Small intestine (tissue), 7 donors: ENCODE data around the gene MRPL28. TPM values are rescaled to one million over a fixed set of nuclear protein-coding genes. Genes with fewer than 3 reads are reported as not detected.
"Not testable (repeated sequence)": the region's sequence is repeated elsewhere in the genome, so short reads cannot be mapped to it uniquely, and the experiment has no call there.

Experiments
- DNase-seq, 2 donors: peaks; one replicate each; pipeline versions ENCODE4 v3.0.0 to v3.0.0-alpha.2; 2013
- FAIRE-seq: peaks from 2 replicates; lab custom pipeline; 2012; peaks lifted over from hg19 to GRCh38; lab: Jason Lieb, UNC
- H3K27ac ChIP-seq, 3 donors: one replicate each; pipeline ENCODE4 v1.5.1; 2013; ENCODE audit warnings: low read length in 2 of 3, mild to moderate bottlenecking in 2 of 3, control low read depth in 1 of 3, inconsistent platforms in 1 of 3, low read depth in 1 of 3, moderate library complexity in 1 of 3
- H3K27me3 ChIP-seq, 3 donors: one replicate each; pipeline ENCODE4 v1.6.1; 2013; ENCODE audit warnings: low read length in 3 of 3, inconsistent platforms in 1 of 3; ENCODE audit not compliant: control insufficient read depth in 3 of 3, insufficient read depth in 3 of 3
- H3K36me3 ChIP-seq, 3 donors: one replicate each; pipeline ENCODE4 v1.6.1; 2013; ENCODE audit warnings: low read length in 3 of 3, inconsistent platforms in 1 of 3, low read depth in 1 of 3, mild to moderate bottlenecking in 1 of 3, moderate library complexity in 1 of 3; ENCODE audit not compliant: control insufficient read depth in 3 of 3, insufficient read depth in 2 of 3
- H3K4me1 ChIP-seq, 3 donors: one replicate each; pipeline ENCODE4 v1.6.1; 2013; ENCODE audit warnings: low read length in 2 of 3, inconsistent platforms in 1 of 3, low read depth in 1 of 3, mild to moderate bottlenecking in 1 of 3, moderate library complexity in 1 of 3; ENCODE audit not compliant: control insufficient read depth in 3 of 3, insufficient read depth in 2 of 3
- H3K4me3 ChIP-seq, 3 donors: one replicate each; pipeline ENCODE4 v1.5.1; 2013; ENCODE audit warnings: low read length in 3 of 3, control low read depth in 1 of 3, inconsistent platforms in 1 of 3, low read depth in 1 of 3, mild to moderate bottlenecking in 1 of 3, moderate library complexity in 1 of 3
- H3K9me3 ChIP-seq, 2 donors: one replicate each; pipeline ENCODE4 v1.6.1; 2013; ENCODE audit warnings: low read depth in 1 of 2, low read length in 1 of 2; ENCODE audit not compliant: control insufficient read depth in 2 of 2, insufficient read depth in 1 of 2
- WGBS, 3 donors: extraction: QIAGEN DNeasy Blood & Tissue Kit; methylation state at CpG; one replicate each; pipeline ENCODE4 v1.1.7; 2013; 5-methylcytosine and 5-hydroxymethylcytosine counted together
- polyA plus RNA-seq, 4 donors: library from polyadenylated mRNA; stranded (reverse) in 3 of 4; unstranded in 1 of 4; fragments of 200-250 nt in 3 of 4; fragments of 120-200 nt in 1 of 4; gene quantifications; one replicate each; pipeline versions ENCODE4 v1.2.1 to v1.2.3, GENCODE V29; 2013
- donor health status: healthy with polysubstance abuse.
- donor health status: control.
- donor health status: control.
- donor health status: Bipolar disorder and iron deficiency.
- donor health status: healthy.

The MRPL28 gene
- polyA plus RNA-seq, 4 donors, result 54.2 to 112 (median 92.1) TPM

- H3K4me1 ChIP-seq, result peaks cover 0 to 6% (median 0%) of the 10 kb centered on the region in 3 donors
- no peak overlapping the region for H3K4me3 ChIP-seq
- DNase-seq, result no peak
- no peaks in the 10 kb centered on the region for H3K9me3 ChIP-seq
- FAIRE-seq, result no peak
- 31 to 57% (median 41%) methylated on average over 19 to 20 of the region's 20 CpGs for WGBS, 3 donors
- no peak overlapping the region for H3K27ac ChIP-seq
- H3K27me3 ChIP-seq, result peaks cover 0 to 10% (median 0%) of the 10 kb centered on the region in 3 donors
- H3K36me3 ChIP-seq, result peaks cover 0 to 26% (median 6%) of the 10 kb centered on the region in 3 donors
These were observed 7.1 kb downstream of the MRPL28 start for GRCh38 chr16:363110-363765.

- H3K36me3 ChIP-seq, result peaks cover 0 to 20% (median 1%) of the 10 kb centered on the region in 3 donors
- H3K9me3 ChIP-seq, H3K4me3 ChIP-seq, FAIRE-seq, H3K4me1 ChIP-seq, H3K27ac ChIP-seq, H3K27me3 ChIP-seq, DNase-seq: not testable (repeated sequence)
- WGBS, 3 donors, result 68 to 90% (median 70%) methylated on average over 4 to 24 of the region's 24 CpGs
These were observed 7.7 kb downstream of the MRPL28 start for GRCh38 chr16:362702-362999.

- Histone ChIP-seq H3K9me3 (no peaks in the 10 kb centered on the region), H3K4me1 (peaks cover 0 to 6% (median 0%) of the 10 kb centered on the region in 3 donors), H3K4me3 (no peak overlapping the region), H3K27ac (no peak overlapping the region), H3K27me3 (peaks cover 0 to 10% (median 0%) of the 10 kb centered on the region in 3 donors), H3K36me3 (peaks cover 0 to 14% (median 0%) of the 10 kb centered on the region in 3 donors)
- 12 to 32% (median 27%) methylated on average over 26 to 30 of the region's 30 CpGs for WGBS, 3 donors
- peak; percentile 80 to 84 for DNase-seq
- FAIRE-seq, result no peak
These were observed 8.3 kb downstream of the MRPL28 start for GRCh38 chr16:361872-362701.

GRCh38 chr16:361341-361871 is 8.9 kb downstream of the MRPL28 start:
- FAIRE-seq (no peak), DNase-seq (no peak)
- Histone ChIP-seq H3K27me3 (peaks cover 0 to 10% (median 0%) of the 10 kb centered on the region in 3 donors), H3K4me1 (peaks cover 0 to 6% (median 0%) of the 10 kb centered on the region in 3 donors), H3K27ac (no peak overlapping the region), H3K4me3 (no peak overlapping the region), H3K9me3 (no peaks in the 10 kb centered on the region), H3K36me3 (peaks cover 0 to 8% (median 0%) of the 10 kb centered on the region in 3 donors)
- WGBS, 3 donors, result 78 to 89% (median 88%) methylated on average over 24 to 30 of the region's 30 CpGs

GRCh38 chr16:360698-361336 is 9.5 kb downstream of the MRPL28 start:
- no peak for DNase-seq

GRCh38 chr16:359871-360697 is 10.3 kb downstream of the MRPL28 start:
- DNase-seq (no peak), FAIRE-seq (no peak)
- 88 to 91% (median 89%) methylated on average over 42 to 47 of the region's 47 CpGs for WGBS, 3 donors
- Histone ChIP-seq H3K36me3 (peaks cover 0 to 2% (median 0%) of the 10 kb centered on the region in 3 donors), H3K4me3 (no peak overlapping the region), H3K9me3 (no peaks in the 10 kb centered on the region), H3K4me1 (peaks cover 0 to 6% (median 0%) of the 10 kb centered on the region in 3 donors), H3K27ac (no peak overlapping the region), H3K27me3 (peaks cover 0 to 10% (median 0%) of the 10 kb centered on the region in 3 donors)

More at GRCh38 chr16:360698-361336, 9.5 kb downstream of the MRPL28 start:
- no peak for FAIRE-seq
- Histone ChIP-seq H3K4me3 (no peak overlapping the region), H3K27me3 (peaks cover 0 to 10% (median 0%) of the 10 kb centered on the region in 3 donors), H3K4me1 (peaks cover 0 to 6% (median 0%) of the 10 kb centered on the region in 3 donors), H3K36me3 (peaks cover 0 to 2% (median 0%) of the 10 kb centered on the region in 3 donors), H3K9me3 (no peaks in the 10 kb centered on the region), H3K27ac (no peak overlapping the region)
- 89 to 94% (median 91%) methylated on average over 47 of the region's 47 CpGs for WGBS, 3 donors

- peaks cover 0 to 4% (median 0%) of the 10 kb centered on the region in 3 donors for H3K27me3 ChIP-seq
- 58 to 68% (median 63%) methylated on average over 19 of the region's 19 CpGs for WGBS, 3 donors
- DNase-seq (no peak), FAIRE-seq (no peak)
- no peaks in the 10 kb centered on the region for H3K9me3 ChIP-seq
- H3K27ac ChIP-seq, result no peak overlapping the region
- H3K4me1 ChIP-seq, result peaks cover 0 to 6% (median 0%) of the 10 kb centered on the region in 3 donors
- peaks cover 0 to 2% (median 0%) of the 10 kb centered on the region in 3 donors for H3K36me3 ChIP-seq
- H3K4me3 ChIP-seq, result no peak overlapping the region
These were observed 11.1 kb downstream of the MRPL28 start for GRCh38 chr16:359067-359763.
